ENCODE measurements around the gene GALNT8. TPM values are rescaled to one million over a fixed set of nuclear protein-coding genes. Genes with fewer than 3 reads are reported as not detected.

The GALNT8 gene
- total RNA-seq, 4 donors from 2014 or later, result 0.84 to 2.5 (median 1.5) TPM

DNA sequence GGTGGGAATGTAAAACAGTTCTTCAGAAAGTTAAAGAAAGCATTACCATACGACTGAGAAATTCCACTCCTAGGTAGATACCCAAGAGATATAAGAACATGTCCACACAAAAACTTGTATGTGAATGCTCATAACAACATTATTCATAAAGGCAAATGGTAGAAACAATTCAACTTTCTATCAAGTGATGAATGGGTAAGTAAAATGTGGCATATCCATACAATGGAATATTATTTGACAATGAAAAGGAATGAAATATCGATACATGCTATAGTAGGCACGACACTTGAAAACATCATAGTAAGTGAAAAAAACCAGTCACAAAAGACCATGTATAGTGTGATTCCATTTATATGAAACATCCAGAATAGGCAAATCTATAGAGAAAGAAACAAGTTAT lies 71.3 kb downstream of the GALNT8 start:
- ATAC-seq (ENCODE audit: low FRiP score) (no peak), DNase-seq (ENCODE audit: low spot score) (no peak)
- TF ChIP-seq, protein P1, sequence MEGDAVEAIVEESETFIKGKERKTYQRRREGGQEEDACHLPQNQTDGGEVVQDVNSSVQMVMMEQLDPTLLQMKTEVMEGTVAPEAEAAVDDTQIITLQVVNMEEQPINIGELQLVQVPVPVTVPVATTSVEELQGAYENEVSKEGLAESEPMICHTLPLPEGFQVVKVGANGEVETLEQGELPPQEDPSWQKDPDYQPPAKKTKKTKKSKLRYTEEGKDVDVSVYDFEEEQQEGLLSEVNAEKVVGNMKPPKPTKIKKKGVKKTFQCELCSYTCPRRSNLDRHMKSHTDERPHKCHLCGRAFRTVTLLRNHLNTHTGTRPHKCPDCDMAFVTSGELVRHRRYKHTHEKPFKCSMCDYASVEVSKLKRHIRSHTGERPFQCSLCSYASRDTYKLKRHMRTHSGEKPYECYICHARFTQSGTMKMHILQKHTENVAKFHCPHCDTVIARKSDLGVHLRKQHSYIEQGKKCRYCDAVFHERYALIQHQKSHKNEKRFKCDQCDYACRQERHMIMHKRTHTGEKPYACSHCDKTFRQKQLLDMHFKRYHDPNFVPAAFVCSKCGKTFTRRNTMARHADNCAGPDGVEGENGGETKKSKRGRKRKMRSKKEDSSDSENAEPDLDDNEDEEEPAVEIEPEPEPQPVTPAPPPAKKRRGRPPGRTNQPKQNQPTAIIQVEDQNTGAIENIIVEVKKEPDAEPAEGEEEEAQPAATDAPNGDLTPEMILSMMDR (IDR thresholded peaks at IDR 0.05), result no peak

DNA sequence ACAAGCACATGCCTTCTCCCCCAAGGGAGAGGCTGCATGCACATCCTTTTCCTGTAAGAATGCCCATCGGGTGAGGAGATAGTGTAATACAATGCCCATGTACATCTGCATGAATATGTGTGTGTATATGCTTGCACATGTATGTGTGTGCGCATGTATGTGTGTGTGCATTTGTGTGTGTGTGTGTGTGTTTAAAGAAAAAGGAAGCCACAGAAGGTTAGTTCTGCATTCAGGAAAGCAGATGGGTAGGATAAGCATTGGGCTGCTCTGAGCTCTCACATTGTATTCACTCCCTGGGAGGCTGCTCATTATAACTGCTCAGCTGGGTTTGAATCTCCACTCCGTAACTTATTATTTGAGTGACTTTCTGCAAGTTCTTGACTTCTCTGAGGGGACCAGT lies 74.3 kb downstream of the GALNT8 start:
- TF ChIP-seq, protein P1 (IDR thresholded peaks at IDR 0.05), result no peak
- ATAC-seq (ENCODE audit: low FRiP score) (no peak), DNase-seq (ENCODE audit: low spot score) (no peak)

DNA sequence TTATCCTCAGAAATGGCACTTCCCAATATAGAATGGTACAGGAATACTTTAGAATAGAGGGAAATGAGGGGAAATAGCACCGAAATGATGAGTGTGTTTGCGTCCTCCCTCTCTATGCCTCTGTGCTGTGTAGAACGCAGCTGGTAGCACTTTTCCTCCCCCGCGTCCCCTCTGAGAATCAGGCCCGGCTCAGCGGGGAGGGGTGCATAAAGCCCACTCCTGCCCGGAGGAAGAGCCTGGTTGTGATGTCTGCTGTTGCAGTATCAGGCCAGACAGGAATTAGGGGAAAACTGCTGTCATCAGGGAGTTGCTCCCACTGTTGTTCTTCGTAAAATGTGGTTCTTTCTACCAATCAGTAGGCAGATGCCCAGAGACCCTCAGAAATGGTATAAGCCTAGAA lies 76.0 kb downstream of the GALNT8 start:
- TF ChIP-seq, protein P1 (IDR thresholded peaks at IDR 0.05), result no peak
- no peak for ATAC-seq (ENCODE audit: low FRiP score)
- DNase-seq (ENCODE audit: low spot score), result no peak

DNA sequence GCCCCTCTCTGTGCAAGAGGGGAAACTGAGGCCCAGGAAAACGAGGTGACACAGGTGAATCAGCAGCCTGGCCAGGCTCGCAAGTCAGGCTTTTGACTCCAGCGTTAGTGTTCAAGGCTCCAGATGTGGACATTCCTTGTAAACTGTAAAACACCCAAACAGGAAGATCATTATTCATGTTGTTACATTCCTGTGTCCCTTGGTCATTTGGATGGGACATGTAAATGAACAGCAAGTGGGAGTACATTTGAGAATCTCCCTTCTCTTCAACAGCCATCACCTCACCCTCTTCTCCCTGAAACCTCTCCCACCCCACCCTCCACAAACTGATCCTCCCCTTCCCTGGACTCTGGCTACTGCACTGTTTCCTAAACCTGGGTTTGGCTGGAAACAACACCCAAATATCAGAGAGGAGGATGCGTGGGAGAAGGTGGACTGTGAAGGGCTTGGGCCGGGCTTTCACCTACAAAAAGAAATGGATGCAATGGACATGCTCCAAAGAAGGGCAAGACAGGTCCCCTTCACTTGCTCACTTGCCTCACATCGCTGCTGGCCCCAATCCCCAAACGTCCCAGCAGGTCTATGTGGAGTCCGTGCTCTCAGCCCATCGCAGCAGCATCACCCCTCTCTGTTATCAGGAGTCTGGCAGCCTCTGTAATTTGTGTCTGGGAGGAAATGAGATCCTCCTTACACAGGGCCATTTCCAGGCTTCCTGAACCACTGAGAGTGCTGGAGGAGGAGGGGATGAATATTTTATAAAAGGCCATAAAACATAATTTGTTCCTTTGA lies 76.7 kb downstream of the GALNT8 start:
- no peak for ATAC-seq (ENCODE audit: low FRiP score)
- DNase-seq (ENCODE audit: low spot score), result no peak
- TF ChIP-seq, protein P1 (IDR thresholded peaks at IDR 0.05), result no peak

DNA sequence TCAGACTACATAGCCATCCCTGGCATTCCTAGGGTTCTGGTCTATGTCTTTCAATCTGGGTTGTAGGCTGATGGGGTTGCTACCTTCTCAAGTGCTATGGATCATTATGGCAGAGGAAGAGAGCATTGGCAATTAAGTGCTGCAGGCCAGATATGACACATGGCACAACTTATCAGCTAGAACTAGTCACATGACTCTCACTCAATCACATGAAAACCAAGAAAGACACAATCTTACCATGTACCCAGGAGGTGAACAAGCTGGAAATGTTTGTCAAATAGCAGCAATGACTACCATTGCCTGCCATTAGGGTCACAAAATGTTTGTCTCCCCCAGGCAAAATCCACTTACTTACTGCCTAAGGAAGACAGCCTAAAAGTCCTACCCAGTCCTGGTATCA lies 80.4 kb downstream of the GALNT8 start:
- no peak for ATAC-seq (ENCODE audit: low FRiP score)
- TF ChIP-seq, protein P1 (IDR thresholded peaks at IDR 0.05), result no peak
- DNase-seq (ENCODE audit: low spot score), result no peak

DNA sequence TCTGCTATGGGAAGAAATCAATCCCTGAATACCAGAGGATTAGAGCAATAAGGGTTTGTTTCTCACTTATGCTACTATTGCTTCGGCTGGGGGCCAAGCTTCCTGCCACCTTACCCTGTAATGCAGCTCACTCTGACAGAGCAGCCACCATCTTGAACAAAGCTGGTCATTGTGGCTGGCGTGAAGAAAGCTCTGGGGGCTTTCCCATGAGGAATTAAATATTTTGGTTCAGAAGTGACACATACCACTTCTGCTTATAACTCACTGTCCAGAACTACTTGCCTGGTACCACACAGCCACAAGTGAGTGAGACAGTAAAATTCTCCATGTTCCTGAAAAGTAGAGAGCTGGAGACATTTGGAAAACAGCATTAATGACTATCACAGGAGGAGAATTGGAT lies 82.6 kb downstream of the GALNT8 start:
- no peak for ATAC-seq (ENCODE audit: low FRiP score)

More for the DNA sequence above, 82.6 kb downstream of the GALNT8 start:
- no peak for DNase-seq (ENCODE audit: low spot score)
- TF ChIP-seq, protein P1 (IDR thresholded peaks at IDR 0.05), result no peak

Data from omental fat pad (tissue), 4 donors.